ENCODE results near the gene ABCC5.

ABCC5 gene

DNA sequence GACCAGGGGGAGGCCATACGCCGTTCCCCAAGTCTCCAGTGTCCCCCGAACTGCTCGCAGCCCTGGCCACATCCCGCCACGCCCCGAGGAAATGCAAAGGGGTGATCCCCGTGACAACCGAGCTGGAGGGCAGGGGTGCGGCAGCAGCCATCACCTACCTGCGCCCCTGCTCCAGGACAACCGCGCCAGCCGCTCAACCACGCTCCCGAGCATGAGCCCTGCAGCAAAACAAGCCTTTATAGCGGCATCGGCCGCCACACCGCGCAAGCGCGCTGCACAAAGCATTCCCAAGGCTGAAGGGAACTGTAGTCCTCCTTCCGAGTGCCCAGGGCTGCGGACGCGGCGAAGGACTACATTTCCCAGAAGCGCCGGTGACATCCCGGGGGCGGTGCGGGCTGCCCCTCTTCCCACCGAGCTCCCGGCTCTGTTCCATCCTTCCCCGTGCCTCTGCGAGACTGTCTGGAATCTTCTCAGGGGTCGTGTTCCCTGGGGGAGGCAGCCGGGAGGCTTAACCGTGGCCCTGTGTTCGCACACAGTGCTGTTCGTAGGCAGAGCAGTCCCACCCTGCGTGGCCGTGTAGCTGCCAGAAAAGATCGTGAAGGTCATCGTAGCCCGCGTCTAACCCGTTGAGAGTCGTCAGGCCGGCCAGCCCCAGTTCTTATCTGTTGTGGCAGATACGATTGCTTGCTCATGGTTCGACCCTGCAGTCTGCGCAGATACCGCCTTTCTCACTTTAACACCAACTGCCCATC lies at the start of gene ABCC5:
TSS of gene ABCC5 (minus strand) at position 213 of the 752 bp plus-strand sequence. CDS start 3,492 bp downstream, outside the sequence.
- DNase-seq (ENCODE audit: low spot score), result peak; percentile 94
- CTCF ChIA-PET, result interaction anchor here (0.6 to 1.1 kb wide), 11 partner anchors 11 to 289 kb away, joined by 3 to 5 read pairs (median 3); partner anchors contain the start of gene EIF2B5
- H3K27ac ChIP-seq, result peak within 1 kb of the TSS; percentile 76
- POLR2A ChIA-PET (ENCODE audit: low non-redundant PET), result interaction anchor here (0.6 to 1.0 kb wide), 3 partner anchors 12 to 106 kb away, joined by 3 to 8 read pairs (median 3); no protein-coding TSS in a partner anchor
- TF ChIP-seq, protein P1, sequence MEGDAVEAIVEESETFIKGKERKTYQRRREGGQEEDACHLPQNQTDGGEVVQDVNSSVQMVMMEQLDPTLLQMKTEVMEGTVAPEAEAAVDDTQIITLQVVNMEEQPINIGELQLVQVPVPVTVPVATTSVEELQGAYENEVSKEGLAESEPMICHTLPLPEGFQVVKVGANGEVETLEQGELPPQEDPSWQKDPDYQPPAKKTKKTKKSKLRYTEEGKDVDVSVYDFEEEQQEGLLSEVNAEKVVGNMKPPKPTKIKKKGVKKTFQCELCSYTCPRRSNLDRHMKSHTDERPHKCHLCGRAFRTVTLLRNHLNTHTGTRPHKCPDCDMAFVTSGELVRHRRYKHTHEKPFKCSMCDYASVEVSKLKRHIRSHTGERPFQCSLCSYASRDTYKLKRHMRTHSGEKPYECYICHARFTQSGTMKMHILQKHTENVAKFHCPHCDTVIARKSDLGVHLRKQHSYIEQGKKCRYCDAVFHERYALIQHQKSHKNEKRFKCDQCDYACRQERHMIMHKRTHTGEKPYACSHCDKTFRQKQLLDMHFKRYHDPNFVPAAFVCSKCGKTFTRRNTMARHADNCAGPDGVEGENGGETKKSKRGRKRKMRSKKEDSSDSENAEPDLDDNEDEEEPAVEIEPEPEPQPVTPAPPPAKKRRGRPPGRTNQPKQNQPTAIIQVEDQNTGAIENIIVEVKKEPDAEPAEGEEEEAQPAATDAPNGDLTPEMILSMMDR (conservative IDR thresholded peaks at IDR 0.05; ENCODE audit: low read depth), result peak; percentile 77

DNA sequence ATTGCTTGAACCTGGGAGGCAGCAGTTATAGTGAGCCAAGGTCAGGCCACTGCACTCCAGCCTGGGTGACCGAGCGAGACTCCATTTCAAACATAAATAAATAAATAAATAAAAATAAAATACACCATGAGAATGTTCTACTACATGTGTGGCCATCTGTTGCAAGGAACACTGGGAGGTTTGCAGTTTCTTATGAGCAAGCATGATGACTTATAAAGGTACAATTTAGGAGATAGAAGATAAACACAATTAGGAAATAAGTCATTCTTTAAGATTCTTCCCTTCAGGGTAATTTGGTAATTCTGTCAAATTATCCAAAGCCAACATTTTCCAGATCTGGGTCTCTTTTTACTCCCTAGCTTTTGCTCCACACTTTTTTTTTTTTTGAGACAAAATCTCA lies 48.5 kb upstream of the ABCC5 start:
- TF ChIP-seq, protein P1 (conservative IDR thresholded peaks at IDR 0.05; ENCODE audit: low read depth), result no peak
- CTCF ChIA-PET, result no interaction called here
- POLR2A ChIA-PET (ENCODE audit: low non-redundant PET), result no interaction called here
- no peak for DNase-seq (ENCODE audit: low spot score)
- no peak overlapping the region for H3K27ac ChIP-seq

DNA sequence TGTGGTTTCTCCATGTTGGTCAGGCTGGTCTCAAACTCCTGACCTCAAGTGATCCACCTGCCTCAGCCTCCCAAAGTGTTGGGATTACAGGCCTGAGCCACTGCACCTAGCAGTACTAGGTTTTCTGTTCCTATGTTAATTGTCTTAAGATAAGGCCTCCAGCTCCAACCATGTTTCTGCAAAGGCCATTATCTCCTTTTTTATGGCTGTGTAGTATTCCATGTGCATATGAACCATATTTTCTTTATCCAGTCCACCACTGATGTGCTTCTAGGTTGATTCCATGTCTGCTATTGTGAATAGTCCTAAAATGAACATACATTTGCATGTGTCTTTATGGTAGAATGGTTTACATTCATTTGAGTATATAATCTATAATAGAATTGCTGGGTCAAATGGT lies 45.0 kb upstream of the ABCC5 start:
- no peak for DNase-seq (ENCODE audit: low spot score)
- CTCF ChIA-PET, result no interaction called here
- POLR2A ChIA-PET (ENCODE audit: low non-redundant PET), result no interaction called here
- TF ChIP-seq, protein P1 (conservative IDR thresholded peaks at IDR 0.05; ENCODE audit: low read depth), result no peak
- no peak overlapping the region for H3K27ac ChIP-seq

DNA sequence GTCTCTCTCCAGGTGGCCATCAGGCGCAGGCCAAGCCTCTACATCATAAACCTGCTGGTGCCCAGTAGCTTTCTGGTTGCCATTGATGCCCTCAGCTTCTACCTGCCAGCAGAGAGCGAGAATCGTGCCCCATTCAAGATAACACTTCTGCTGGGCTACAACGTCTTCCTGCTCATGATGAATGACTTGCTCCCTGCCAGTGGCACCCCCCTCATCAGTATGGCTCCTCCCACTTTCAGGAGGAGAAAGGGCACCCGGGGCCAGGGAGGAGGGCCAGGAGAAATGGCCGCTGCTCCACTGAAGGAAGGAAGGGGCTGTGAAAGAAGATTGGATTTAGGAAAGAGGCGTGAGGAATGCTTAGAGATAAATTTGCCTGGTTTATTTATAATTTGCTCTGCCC lies 41.7 kb upstream of the ABCC5 start:
- no peak for DNase-seq (ENCODE audit: low spot score)
- TF ChIP-seq, protein P1 (conservative IDR thresholded peaks at IDR 0.05; ENCODE audit: low read depth), result no peak
- no peak overlapping the region for H3K27ac ChIP-seq
- CTCF ChIA-PET, result no interaction called here
- POLR2A ChIA-PET (ENCODE audit: low non-redundant PET), result no interaction called here

DNA sequence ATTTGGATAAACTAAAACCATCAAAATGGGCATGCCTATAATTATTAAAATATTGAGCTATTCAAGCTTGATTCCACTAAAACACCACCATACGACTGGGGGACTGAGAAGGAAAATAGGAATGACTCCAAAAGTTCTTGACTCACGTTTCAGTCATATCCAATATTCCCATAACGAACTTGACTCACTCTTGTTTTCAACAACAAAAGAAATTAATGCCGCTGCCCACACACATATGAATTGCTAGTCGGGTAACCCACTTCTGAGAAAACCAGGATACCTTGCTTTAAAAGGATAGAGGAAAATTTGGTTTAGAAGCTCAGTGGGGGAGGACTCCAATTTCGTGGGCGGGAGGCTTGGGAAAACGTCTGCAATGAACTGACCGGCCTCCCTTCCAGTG lies 40.3 kb upstream of the ABCC5 start:
- peak; percentile 39 for DNase-seq (ENCODE audit: low spot score)
- no peak overlapping the region for H3K27ac ChIP-seq
- TF ChIP-seq, protein P1 (conservative IDR thresholded peaks at IDR 0.05; ENCODE audit: low read depth), result no peak
- CTCF ChIA-PET, result no interaction called here
- POLR2A ChIA-PET (ENCODE audit: low non-redundant PET), result interaction anchor here (0.5 kb wide), 1 partner anchor 76 kb away, joined by 3 read pairs; no protein-coding TSS in a partner anchor

DNA sequence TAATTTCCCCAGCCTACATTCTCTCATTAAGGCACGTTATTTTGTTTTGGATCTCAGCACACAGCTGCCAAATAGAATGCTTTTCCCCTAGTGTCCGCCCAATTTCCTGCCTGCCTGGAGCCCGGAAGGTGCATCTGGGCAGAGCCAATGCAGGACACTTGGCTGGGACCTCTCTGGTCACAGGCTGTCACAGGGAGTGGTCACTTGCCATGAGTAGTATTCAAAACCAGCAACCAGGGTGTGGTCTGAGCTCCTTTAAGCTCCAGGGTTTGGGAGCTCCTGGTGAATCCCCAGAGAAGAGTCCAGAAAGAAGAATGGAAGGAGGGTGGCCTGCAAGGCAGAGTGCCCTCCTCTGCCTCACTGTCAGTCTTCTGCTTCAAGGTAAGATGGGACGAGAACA lies 35.1 kb upstream of the ABCC5 start, which contains the start of gene HTR3C:
TSS of gene HTR3C (plus strand) at position 281 of the 400 bp plus-strand sequence. CDS start at position 315, 34 bp downstream.
- H3K27ac ChIP-seq, result no peak within 1 kb of the TSS
- DNase-seq (ENCODE audit: low spot score), result no peak
- POLR2A ChIA-PET (ENCODE audit: low non-redundant PET), result no interaction called here
- CTCF ChIA-PET, result no interaction called here
- TF ChIP-seq, protein P1 (conservative IDR thresholded peaks at IDR 0.05; ENCODE audit: low read depth), result no peak

Measured in RWPE1 (cell line).